Bronchial epithelial cell (primary cell): ENCODE measurements around the gene ARSI. TPM values are rescaled to one million over a fixed set of nuclear protein-coding genes. Genes with fewer than 3 reads are reported as not detected.

Source experiments
- DNase-seq: peaks from one replicate; pipeline ENCODE4 v3.0.0-alpha.2; 2010; ENCODE audit warnings: low read depth
- FAIRE-seq: peaks from 2 replicates; lab custom pipeline; 2011; peaks lifted over from hg19 to GRCh38; lab: Jason Lieb, UNC
- H3K27me3 ChIP-seq: 2 replicates; pipeline ENCODE4 v1.5.1; 2011; ENCODE audit warnings: low read length; ENCODE audit not compliant: control insufficient read depth, insufficient read depth
- H3K36me3 ChIP-seq: 2 replicates; pipeline ENCODE4 v1.5.1; 2011; ENCODE audit warnings: low read length; ENCODE audit not compliant: control insufficient read depth, insufficient read depth
- H3K4me3 ChIP-seq: 2 replicates; pipeline ENCODE4 v1.5.1; 2011; ENCODE audit warnings: mild to moderate bottlenecking, low read depth, low read length, control low read depth
- total RNA-seq: library from RNA; depleted of rRNA; stranded (reverse); fragments of >200 nt; gene quantifications from 2 replicates; pipeline ENCODE4 v1.2.1, GENCODE V29; 2014
- TF ChIP-seq, protein P1 (sequence below): IDR thresholded peaks from 2 replicates; pipeline ENCODE4 v1.5.1; 2011; ENCODE audit warnings: mild to moderate bottlenecking, moderate library complexity, low read length, control low read depth, inconsistent platforms; ENCODE audit not compliant: insufficient read depth, severe bottlenecking

ARSI gene
- total RNA-seq = 5.4 and 5.8 TPM in 2 replicates

DNA sequence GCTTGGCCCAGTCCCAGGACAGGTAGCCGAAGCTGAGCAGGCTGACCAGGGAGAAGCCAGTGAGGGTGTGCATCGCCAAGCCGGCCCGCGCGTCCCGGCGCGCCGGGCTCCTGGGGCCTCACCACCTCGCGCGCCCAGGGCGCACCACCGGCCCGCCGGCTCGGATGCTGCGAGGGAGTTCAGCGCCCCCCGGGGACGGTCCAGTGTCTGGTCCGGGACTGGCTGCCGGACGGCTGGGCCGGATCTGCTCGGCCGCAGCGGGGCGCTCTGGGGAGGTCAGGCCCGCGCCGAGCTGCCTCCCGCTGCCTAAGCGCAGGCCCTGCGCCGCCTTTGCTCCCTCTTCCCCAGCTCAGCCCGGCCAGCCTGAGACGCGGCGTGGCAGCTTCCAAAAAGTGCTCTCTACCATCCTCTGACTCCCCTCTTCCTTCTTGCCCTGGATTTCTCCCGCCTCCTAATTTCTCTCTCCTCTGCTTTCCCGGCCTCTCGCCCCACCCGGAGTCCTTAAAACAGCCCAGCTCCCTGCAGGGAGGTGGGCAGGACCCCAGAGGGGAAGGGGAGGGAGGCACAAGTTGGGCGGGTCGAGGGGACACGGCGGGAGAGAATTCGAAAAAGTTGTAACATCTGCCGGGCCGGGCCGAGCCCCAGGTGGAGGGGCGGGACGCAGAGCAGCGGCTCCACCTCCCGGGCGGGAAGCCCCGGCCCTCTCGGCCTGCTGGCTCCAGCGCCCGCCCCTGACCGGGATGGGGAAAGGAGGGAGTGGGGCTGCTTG, at the start of gene ARSI:
Gene ARSI, minus strand, starts transcription at position 605 of the 769 bp plus-strand sequence. Its CDS starts 532 bp downstream, at position 73.
- TF ChIP-seq, protein P1, sequence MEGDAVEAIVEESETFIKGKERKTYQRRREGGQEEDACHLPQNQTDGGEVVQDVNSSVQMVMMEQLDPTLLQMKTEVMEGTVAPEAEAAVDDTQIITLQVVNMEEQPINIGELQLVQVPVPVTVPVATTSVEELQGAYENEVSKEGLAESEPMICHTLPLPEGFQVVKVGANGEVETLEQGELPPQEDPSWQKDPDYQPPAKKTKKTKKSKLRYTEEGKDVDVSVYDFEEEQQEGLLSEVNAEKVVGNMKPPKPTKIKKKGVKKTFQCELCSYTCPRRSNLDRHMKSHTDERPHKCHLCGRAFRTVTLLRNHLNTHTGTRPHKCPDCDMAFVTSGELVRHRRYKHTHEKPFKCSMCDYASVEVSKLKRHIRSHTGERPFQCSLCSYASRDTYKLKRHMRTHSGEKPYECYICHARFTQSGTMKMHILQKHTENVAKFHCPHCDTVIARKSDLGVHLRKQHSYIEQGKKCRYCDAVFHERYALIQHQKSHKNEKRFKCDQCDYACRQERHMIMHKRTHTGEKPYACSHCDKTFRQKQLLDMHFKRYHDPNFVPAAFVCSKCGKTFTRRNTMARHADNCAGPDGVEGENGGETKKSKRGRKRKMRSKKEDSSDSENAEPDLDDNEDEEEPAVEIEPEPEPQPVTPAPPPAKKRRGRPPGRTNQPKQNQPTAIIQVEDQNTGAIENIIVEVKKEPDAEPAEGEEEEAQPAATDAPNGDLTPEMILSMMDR = peak; percentile 37
- Histone ChIP-seq H3K27me3 (no peaks in the 10 kb centered on the region), H3K36me3 (peaks cover under 1% of the 10 kb centered on the region), H3K4me3 (peak within 1 kb of the TSS; percentile 37)
- FAIRE-seq (no peak), DNase-seq (no peak)

DNA sequence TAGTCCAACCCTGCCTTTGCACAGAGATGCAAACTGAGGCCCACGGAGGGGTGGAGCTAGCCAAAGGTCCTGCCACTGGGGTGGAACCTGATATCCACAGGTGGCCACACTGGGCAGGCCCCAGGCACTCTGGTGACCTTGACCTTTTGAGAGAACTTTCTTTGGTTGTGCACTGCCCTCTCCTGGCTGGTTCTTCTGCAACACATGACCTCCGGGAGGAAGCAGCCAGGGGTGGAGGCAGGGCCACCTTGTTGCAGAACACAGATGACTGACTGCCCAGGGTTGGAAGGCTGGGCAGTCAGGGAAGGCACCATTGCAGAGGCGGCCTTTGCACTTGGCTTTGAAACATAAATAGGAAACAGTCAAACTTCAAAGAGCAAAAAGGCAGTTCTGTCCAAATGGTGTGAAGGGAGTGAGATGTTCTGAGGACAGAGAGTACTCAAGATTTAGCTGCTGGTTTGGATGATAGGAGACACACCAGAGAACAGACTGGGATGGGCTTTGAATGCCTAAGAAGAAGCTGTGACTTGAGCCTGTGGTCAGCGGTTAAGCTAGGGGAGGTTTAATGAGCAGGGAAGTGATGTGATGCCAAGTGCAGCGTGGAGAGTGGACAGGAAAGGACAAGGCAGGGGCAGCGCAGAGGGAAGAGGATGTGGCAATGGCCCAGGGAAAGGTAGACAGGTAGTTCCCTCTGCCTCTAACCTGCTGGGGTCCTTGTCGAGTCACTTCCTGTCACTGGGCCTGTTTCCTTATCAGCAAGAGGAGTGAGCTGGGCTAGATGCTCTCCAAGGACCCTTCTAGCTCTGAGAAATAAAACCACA, 48.0 kb upstream of the ARSI start:
- no peak for FAIRE-seq
- TF ChIP-seq, protein P1 = peak; percentile 85

GRCh38 chr5:150349681-150350275, 47.1 kb upstream of the ARSI start:
- TF ChIP-seq, protein P1 = no peak
- FAIRE-seq = no peak
- Histone ChIP-seq H3K4me3 (no peak overlapping the region), H3K36me3 (no peaks in the 10 kb centered on the region), H3K27me3 (no peaks in the 10 kb centered on the region)
- DNase-seq = no peak

More for the DNA sequence above, 48.0 kb upstream of the ARSI start:
- no peak overlapping the region for H3K4me3 ChIP-seq
- H3K36me3 ChIP-seq = no peaks in the 10 kb centered on the region
- DNase-seq = peak; percentile 67
- no peaks in the 10 kb centered on the region for H3K27me3 ChIP-seq

DNA sequence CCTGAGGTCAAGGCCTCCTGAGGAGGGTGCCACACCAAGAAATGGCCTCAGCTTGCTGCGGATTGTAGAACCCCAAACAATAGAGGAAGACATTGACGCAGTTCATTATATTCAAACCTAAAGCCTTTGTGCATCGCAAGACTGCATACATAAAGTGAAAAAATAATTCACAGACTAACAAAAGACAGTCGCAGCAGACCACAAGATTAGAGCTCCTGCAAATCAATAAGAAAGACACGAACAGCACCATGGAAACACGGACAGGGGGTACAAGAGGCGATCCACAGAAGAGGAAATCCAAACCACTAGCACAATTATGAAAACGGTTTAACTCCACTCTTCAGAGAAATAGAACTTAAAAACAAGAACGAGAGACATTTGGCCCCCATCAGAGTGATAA, 44.7 kb upstream of the ARSI start:
- no peaks in the 10 kb centered on the region for H3K36me3 ChIP-seq
- TF ChIP-seq, protein P1 = no peak
- no peak for FAIRE-seq

DNA sequence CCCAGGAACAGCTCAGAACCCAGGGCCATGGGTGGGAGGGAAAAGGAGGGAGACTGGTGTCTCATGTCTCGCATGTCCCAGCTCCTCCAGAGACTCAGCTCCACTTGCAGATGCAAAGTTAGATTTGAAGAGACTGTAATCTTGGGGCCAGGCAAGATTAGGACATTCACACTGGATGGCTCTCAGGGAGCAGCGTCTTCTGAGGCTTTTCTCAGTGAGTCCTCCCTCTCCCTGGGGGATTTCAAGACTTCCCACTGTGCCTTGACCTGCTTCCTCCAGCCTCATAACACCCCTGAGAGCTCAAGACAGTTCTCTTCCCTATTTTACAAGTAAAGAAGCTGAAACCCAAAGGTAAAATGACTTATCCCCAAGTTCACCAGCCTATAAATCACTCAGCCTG, 44.3 kb upstream of the ARSI start:
- Histone ChIP-seq H3K27me3 (no peaks in the 10 kb centered on the region), H3K4me3 (no peak overlapping the region), H3K36me3 (no peaks in the 10 kb centered on the region)
- DNase-seq = no peak
- TF ChIP-seq, protein P1 = no peak
- no peak for FAIRE-seq

More for the DNA sequence above, 44.7 kb upstream of the ARSI start:
- H3K27me3 ChIP-seq = no peaks in the 10 kb centered on the region
- H3K4me3 ChIP-seq = no peak overlapping the region
- DNase-seq = no peak
